Fibroblast of pulmonary artery (primary cell): ENCODE results near the gene EYA2.
A peak's percentile ranks its signal among the peaks of the same experiment; 100 is the strongest.

Experiments used
- DNase-seq: peaks from one replicate; pipeline ENCODE4 v3.0.0-alpha.2; 2010; ENCODE audit warnings: low read depth
- H3K4me3 ChIP-seq: replicated peaks from 2 replicates; pipeline ENCODE4 v1.5.1; 2011; ENCODE audit warnings: low read depth, mild to moderate bottlenecking, control low read depth, low read length, moderate library complexity
- CTCF ChIP-seq: IDR thresholded peaks from 2 replicates; pipeline ENCODE4 v1.5.1; 2011; ENCODE audit warnings: mild to moderate bottlenecking, control low read depth, low read length, inconsistent platforms; ENCODE audit errors: missing control alignments

Gene EYA2

GRCh38 chr20:47233333-47234188 lies 338.9 kb downstream of the EYA2 start:
- TF ChIP-seq CTCF = no peak
- peak; percentile 26 for DNase-seq
- H3K4me3 ChIP-seq = no peak overlapping the region

- H3K4me3 ChIP-seq = no peak overlapping the region
- no peak for TF ChIP-seq CTCF
- no peak for DNase-seq
Observed at GRCh38 chr20:47235111-47235510, 340.5 kb downstream of the EYA2 start.

GRCh38 chr20:47235853-47236638 lies 341.4 kb downstream of the EYA2 start:
- no peak for TF ChIP-seq CTCF
- no peak overlapping the region for H3K4me3 ChIP-seq
- DNase-seq = no peak

GRCh38 chr20:47236639-47236900 lies 341.9 kb downstream of the EYA2 start:
- DNase-seq = no peak
- no peak overlapping the region for H3K4me3 ChIP-seq
- no peak for TF ChIP-seq CTCF

GRCh38 chr20:47237715-47238114 lies 343.1 kb downstream of the EYA2 start:
- no peak for TF ChIP-seq CTCF
- DNase-seq = peak; percentile 30
- no peak overlapping the region for H3K4me3 ChIP-seq
